ENCODE measurements around the gene PTPRK.

DNA sequence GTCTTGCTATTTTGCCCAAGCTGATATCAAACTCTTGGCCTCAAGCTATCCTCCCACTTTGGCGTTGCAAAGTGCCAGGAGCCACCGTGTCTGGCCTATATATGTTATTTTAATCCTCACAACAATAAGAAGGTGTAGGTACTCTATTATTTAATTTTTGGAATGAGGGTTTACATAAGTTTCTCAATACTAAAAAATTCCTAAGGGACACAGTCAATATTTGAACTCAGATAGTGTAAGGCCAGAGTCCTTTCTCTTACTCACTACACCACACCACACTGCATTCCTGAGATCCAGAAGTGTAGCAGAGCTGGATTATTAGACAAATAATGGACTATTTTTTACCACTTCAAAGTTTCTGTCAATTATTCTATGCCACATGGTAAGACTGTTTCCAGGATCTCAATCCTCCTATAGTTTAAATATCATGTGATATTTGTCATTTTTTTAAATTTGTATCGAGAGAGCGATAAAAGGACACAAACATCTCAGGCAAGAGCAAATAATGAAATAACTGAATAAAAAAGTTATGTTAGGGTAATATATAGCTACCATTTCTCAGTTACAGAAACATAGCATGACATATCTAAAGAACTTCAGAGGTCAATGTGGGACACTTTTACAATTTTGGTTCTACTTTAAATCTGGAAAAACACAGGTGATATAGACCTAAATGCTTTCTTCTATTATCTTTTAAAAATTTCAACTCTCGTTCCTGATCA is 457.4 kb downstream of the PTPRK start:
- TF ChIP-seq, protein P1, sequence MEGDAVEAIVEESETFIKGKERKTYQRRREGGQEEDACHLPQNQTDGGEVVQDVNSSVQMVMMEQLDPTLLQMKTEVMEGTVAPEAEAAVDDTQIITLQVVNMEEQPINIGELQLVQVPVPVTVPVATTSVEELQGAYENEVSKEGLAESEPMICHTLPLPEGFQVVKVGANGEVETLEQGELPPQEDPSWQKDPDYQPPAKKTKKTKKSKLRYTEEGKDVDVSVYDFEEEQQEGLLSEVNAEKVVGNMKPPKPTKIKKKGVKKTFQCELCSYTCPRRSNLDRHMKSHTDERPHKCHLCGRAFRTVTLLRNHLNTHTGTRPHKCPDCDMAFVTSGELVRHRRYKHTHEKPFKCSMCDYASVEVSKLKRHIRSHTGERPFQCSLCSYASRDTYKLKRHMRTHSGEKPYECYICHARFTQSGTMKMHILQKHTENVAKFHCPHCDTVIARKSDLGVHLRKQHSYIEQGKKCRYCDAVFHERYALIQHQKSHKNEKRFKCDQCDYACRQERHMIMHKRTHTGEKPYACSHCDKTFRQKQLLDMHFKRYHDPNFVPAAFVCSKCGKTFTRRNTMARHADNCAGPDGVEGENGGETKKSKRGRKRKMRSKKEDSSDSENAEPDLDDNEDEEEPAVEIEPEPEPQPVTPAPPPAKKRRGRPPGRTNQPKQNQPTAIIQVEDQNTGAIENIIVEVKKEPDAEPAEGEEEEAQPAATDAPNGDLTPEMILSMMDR (IDR thresholded peaks at IDR 0.05) = no peak
- TF ChIP-seq EZH2 (IDR thresholded peaks at IDR 0.05; ENCODE audit: borderline replicate concordance, insufficient read depth, low read depth, low read length, poor library complexity, severe bottlenecking) = no peak
